Vagina (tissue), 2 donors: ENCODE measurements around the gene FGFR2.

Experiments used
- POLR2A ChIP-seq, 2 donors: fragments of 450-650 bp; IDR thresholded peaks; one replicate each; pipeline ENCODE4 v1.6.1; 2017; ENCODE audit warnings: antibody characterized with exemption in 2 of 2, mild to moderate bottlenecking in 2 of 2, moderate library complexity in 2 of 2
- POLR2AphosphoS5 ChIP-seq, 2 donors: sonication (generic); formaldehyde crosslinking; IDR thresholded peaks; one replicate each; pipeline ENCODE4 v1.9.0; 2017; ENCODE audit warnings: antibody characterized with exemption in 2 of 2, mild to moderate bottlenecking in 2 of 2, low read depth in 1 of 2; ENCODE audit not compliant: insufficient read depth in 1 of 2
- TF ChIP-seq, protein P1 (sequence below), 3 experiments: fragments of 450-650 bp in 2 of 3; fragments of 200-600 bp in 1 of 3; sonication (generic) in 1 of 3; IDR thresholded peaks; one replicate each; pipeline ENCODE4 v1.5.1; 2017 to 2019; ENCODE audit warnings: antibody characterized with exemption in 3 of 3, mild to moderate bottlenecking in 2 of 3, moderate library complexity in 2 of 3

DNA sequence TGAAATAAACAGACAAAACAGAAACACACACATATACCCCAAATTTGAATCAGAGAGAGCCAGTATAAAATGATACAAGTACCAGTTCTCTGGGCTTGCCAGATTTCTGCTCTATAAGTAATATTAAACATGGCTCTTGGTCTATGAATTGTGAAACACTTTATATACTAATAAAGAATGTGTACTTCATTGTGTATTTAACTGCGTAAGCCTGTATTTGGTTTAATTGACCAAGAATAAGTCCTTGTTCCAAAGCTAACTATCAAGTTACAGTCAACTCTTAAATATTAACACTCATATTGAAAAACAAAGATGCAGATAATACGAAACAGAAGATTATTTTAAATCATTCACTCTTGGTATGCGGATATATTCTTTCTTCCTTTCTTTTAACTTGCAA, 8.7 kb downstream of the FGFR2 start:
- TF ChIP-seq POLR2A (IDR thresholded peaks at IDR 0.05) (no peak), POLR2AphosphoS5 (IDR thresholded peaks at IDR 0.05; ENCODE audit: insufficient read depth in 1 of 2, low read depth in 1 of 2) (no peak)
- TF ChIP-seq, protein P1, sequence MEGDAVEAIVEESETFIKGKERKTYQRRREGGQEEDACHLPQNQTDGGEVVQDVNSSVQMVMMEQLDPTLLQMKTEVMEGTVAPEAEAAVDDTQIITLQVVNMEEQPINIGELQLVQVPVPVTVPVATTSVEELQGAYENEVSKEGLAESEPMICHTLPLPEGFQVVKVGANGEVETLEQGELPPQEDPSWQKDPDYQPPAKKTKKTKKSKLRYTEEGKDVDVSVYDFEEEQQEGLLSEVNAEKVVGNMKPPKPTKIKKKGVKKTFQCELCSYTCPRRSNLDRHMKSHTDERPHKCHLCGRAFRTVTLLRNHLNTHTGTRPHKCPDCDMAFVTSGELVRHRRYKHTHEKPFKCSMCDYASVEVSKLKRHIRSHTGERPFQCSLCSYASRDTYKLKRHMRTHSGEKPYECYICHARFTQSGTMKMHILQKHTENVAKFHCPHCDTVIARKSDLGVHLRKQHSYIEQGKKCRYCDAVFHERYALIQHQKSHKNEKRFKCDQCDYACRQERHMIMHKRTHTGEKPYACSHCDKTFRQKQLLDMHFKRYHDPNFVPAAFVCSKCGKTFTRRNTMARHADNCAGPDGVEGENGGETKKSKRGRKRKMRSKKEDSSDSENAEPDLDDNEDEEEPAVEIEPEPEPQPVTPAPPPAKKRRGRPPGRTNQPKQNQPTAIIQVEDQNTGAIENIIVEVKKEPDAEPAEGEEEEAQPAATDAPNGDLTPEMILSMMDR (IDR thresholded peaks at IDR 0.05) = no peak
